ENCODE measurements around the gene RNASE9.
A peak's percentile ranks its signal among the peaks of the same experiment; 100 is the strongest.

The RNASE9 gene

GRCh38 chr14:20606190-20606901 lies 45.5 kb upstream of the RNASE9 start:
- Histone ChIP-seq H3K9me2 (replicated peaks; ENCODE audit: low read depth, low read length) (no peaks in the 10 kb centered on the region), H3K9me3 (ENCODE audit: insufficient read depth, low read depth, low read length) (no peaks in the 10 kb centered on the region), H2AFZ (ENCODE audit: low read length) (peak overlapping the region; percentile 54; the same call in 1 of the 2 replicates), H3K79me2 (ENCODE audit: insufficient read depth, low read length) (no peaks in the 10 kb centered on the region), H3K4me3 (ENCODE audit: low read length, poor library complexity, severe bottlenecking) (no peak overlapping the region), H3K36me3 (ENCODE audit: insufficient read depth, low read length) (no peaks in the 10 kb centered on the region), H3K9ac (ENCODE audit: low read depth, low read length, poor library complexity, severe bottlenecking) (no peak overlapping the region), H3K27me3 (ENCODE audit: insufficient read depth, low read length, poor library complexity, severe bottlenecking) (no peaks in the 10 kb centered on the region), H3K4me2 (ENCODE audit: low read depth, low read length, poor library complexity, severe bottlenecking) (no peak overlapping the region), H4K20me1 (ENCODE audit: insufficient read depth, low read length, poor library complexity, severe bottlenecking) (no peaks in the 10 kb centered on the region), H3K4me1 (ENCODE audit: insufficient read depth, low read length, poor library complexity, severe bottlenecking) (peaks cover 19% of the 10 kb centered on the region), H3F3A (ENCODE audit: low read depth) (0 out of 2 replicates have a peak, but pooled peaks cover 1% of the 10 kb centered on the region)
- TF ChIP-seq EZH2phosphoT487 (IDR thresholded peaks at IDR 0.05; ENCODE audit: borderline replicate concordance): no peak
- TF ChIP-seq CTCF (conservative IDR thresholded peaks at IDR 0.05; ENCODE audit: low read length): peak; percentile 74

GRCh38 chr14:20603813-20604690 lies 43.2 kb upstream of the RNASE9 start:
- Histone ChIP-seq H3K36me3 (ENCODE audit: insufficient read depth, low read length) (no peaks in the 10 kb centered on the region), H3K9ac (ENCODE audit: low read depth, low read length, poor library complexity, severe bottlenecking) (no peak overlapping the region), H3K9me2 (replicated peaks; ENCODE audit: low read depth, low read length) (no peaks in the 10 kb centered on the region), H2AFZ (ENCODE audit: low read length) (no peak overlapping the region), H3K4me3 (ENCODE audit: low read length, poor library complexity, severe bottlenecking) (no peak overlapping the region), H3K79me2 (ENCODE audit: insufficient read depth, low read length) (no peaks in the 10 kb centered on the region), H3K9me3 (ENCODE audit: insufficient read depth, low read depth, low read length) (no peaks in the 10 kb centered on the region), H3K4me1 (ENCODE audit: insufficient read depth, low read length, poor library complexity, severe bottlenecking) (peaks cover 5% of the 10 kb centered on the region), H4K20me1 (ENCODE audit: insufficient read depth, low read length, poor library complexity, severe bottlenecking) (no peaks in the 10 kb centered on the region), H3K4me2 (ENCODE audit: low read depth, low read length, poor library complexity, severe bottlenecking) (no peak overlapping the region), H3K27me3 (ENCODE audit: insufficient read depth, low read length, poor library complexity, severe bottlenecking) (no peaks in the 10 kb centered on the region), H3F3A (ENCODE audit: low read depth) (no peaks in the 10 kb centered on the region)
- TF ChIP-seq CTCF (conservative IDR thresholded peaks at IDR 0.05; ENCODE audit: low read length) (no peak), EZH2phosphoT487 (IDR thresholded peaks at IDR 0.05; ENCODE audit: borderline replicate concordance) (no peak)

- no peaks in the 10 kb centered on the region for H4K20me1 ChIP-seq (ENCODE audit: insufficient read depth, low read length, poor library complexity, severe bottlenecking)
- TF ChIP-seq EZH2phosphoT487 (IDR thresholded peaks at IDR 0.05; ENCODE audit: borderline replicate concordance) (no peak), CTCF (conservative IDR thresholded peaks at IDR 0.05; ENCODE audit: low read length) (peak; percentile 19; the same call in 1 of the 2 replicates)
- no peak overlapping the region for H3K4me2 ChIP-seq (ENCODE audit: low read depth, low read length, poor library complexity, severe bottlenecking)
- no peaks in the 10 kb centered on the region for H3K27me3 ChIP-seq (ENCODE audit: insufficient read depth, low read length, poor library complexity, severe bottlenecking)
- H3K9me3 ChIP-seq (ENCODE audit: insufficient read depth, low read depth, low read length): no peaks in the 10 kb centered on the region
- H3F3A ChIP-seq (ENCODE audit: low read depth): no peaks in the 10 kb centered on the region
- H3K4me3 ChIP-seq (ENCODE audit: low read length, poor library complexity, severe bottlenecking): no peak overlapping the region
- H3K79me2 ChIP-seq (ENCODE audit: insufficient read depth, low read length): no peaks in the 10 kb centered on the region
- H3K36me3 ChIP-seq (ENCODE audit: insufficient read depth, low read length): no peaks in the 10 kb centered on the region
- H3K4me1 ChIP-seq (ENCODE audit: insufficient read depth, low read length, poor library complexity, severe bottlenecking): no peaks in the 10 kb centered on the region
- H3K9me2 ChIP-seq (replicated peaks; ENCODE audit: low read depth, low read length): no peaks in the 10 kb centered on the region
- H3K9ac ChIP-seq (ENCODE audit: low read depth, low read length, poor library complexity, severe bottlenecking): no peak overlapping the region
- no peak overlapping the region for H2AFZ ChIP-seq (ENCODE audit: low read length)
These were observed 41.7 kb upstream of the RNASE9 start for GRCh38 chr14:20602583-20602982.

Data from Loucy (cell line).